ENCODE measurements around the gene BRD9.

DNA sequence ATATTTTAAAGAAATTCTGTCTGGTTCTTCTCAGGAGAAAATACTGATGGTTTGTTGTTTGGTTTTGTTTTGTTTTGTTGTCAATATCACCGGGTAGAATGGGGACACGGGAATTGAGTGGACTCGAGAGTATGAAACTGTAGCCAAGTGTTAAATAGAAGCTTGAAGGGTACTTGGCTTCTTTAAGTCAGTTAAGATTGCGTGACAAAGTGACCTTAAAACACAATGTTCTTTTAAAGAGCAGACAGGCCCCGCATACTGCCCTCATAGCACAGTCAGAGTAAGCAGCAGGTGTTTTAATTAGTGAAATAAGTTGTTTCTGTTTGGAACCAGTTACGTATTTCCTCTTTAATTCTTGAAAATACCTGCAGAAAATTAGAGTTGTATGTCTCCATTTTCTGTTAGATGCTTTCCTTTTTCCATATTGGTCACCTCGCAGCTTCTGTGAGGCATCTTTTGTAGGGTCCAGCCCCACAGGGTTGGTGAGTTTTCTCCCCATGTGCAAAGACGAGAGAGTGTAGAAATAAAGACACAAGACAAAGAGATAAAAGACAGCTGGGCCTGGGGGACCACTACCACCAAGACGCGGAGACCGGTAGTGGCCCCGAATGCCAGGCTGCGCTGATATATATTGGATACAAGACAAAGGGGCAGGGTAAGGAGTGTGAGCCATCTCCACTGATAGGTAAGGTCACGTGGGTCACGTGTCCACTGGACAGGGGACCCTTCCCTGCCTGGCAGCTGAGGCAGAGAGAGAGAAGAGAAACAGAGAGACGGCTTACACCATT lies 9.7 kb upstream of the BRD9 start:
- TF ChIP-seq EP300 (IDR thresholded peaks at IDR 0.05) (no peak), POLR2A (IDR thresholded peaks at IDR 0.05; ENCODE audit: low read depth) (no peak)

All from esophagus muscularis mucosa (tissue), 2 donors.